Osteoblast (primary cell): ENCODE results near the gene BROX. TPM values are rescaled to one million over a fixed set of nuclear protein-coding genes. Genes with fewer than 3 reads are reported as not detected.

Experiments used
- DNase-seq: peaks from one replicate; pipeline ENCODE4 v3.0.0; 2011; ENCODE audit warnings: low spot score, mixed read lengths; ENCODE audit not compliant: insufficient read length; ENCODE audit errors: missing footprints
- H2AFZ ChIP-seq: 2 replicates; pipeline ENCODE4 v1.6.0; 2011; ENCODE audit warnings: mild to moderate bottlenecking, low read length
- H3K27ac ChIP-seq: 2 replicates; pipeline ENCODE4 v1.5.1; 2011; ENCODE audit warnings: mild to moderate bottlenecking, low read depth, low read length, moderate library complexity
- H3K27me3 ChIP-seq: 2 replicates; pipeline ENCODE4 v1.6.0; 2012; ENCODE audit warnings: mild to moderate bottlenecking, control low read depth, inconsistent platforms, low read length, moderate library complexity; ENCODE audit not compliant: insufficient read depth
- H3K36me3 ChIP-seq: 2 replicates; pipeline ENCODE4 v1.5.1; 2011; ENCODE audit warnings: mild to moderate bottlenecking, low read length, control low read depth, moderate library complexity; ENCODE audit not compliant: insufficient read depth
- H3K4me1 ChIP-seq: 2 replicates; pipeline ENCODE4 v1.5.1; 2011; ENCODE audit warnings: mild to moderate bottlenecking, low read length, control low read depth, moderate library complexity; ENCODE audit not compliant: insufficient read depth
- H3K4me2 ChIP-seq: 2 replicates; pipeline ENCODE4 v1.6.0; 2011; ENCODE audit warnings: mild to moderate bottlenecking, low read length; ENCODE audit not compliant: insufficient read depth
- H3K4me3 ChIP-seq: fragments of 200-600 bp; sonication (generic); 3 replicates; pipeline ENCODE4 v1.5.1; 2012; ENCODE audit warnings: mild to moderate bottlenecking, low read length, inconsistent platforms; ENCODE audit not compliant: insufficient read depth
- H3K79me2 ChIP-seq: 2 replicates; pipeline ENCODE4 v1.6.0; 2012; ENCODE audit warnings: mild to moderate bottlenecking, low read length, control low read depth, inconsistent platforms; ENCODE audit not compliant: insufficient read depth
- H3K9me3 ChIP-seq: 2 replicates; pipeline ENCODE4 v1.5.1; 2011; ENCODE audit warnings: low read depth, low read length, control low read depth
- H4K20me1 ChIP-seq: 2 replicates; pipeline ENCODE4 v1.6.0; 2012; ENCODE audit warnings: mild to moderate bottlenecking, low read length, control low read depth; ENCODE audit not compliant: insufficient read depth
- total RNA-seq: library from RNA; depleted of rRNA; stranded (reverse); fragments of >200 nt; gene quantifications from 2 replicates; pipeline ENCODE4 v1.2.3, GENCODE V29; 2012
- TF ChIP-seq, protein P1 (sequence below): IDR thresholded peaks from 2 replicates; pipeline ENCODE4 v1.5.1; 2011; ENCODE audit warnings: mild to moderate bottlenecking, low read depth, low read length, moderate library complexity; ENCODE audit errors: extremely low read depth

Gene BROX
- total RNA-seq, 1 donor: 77.4 TPM

DNA sequence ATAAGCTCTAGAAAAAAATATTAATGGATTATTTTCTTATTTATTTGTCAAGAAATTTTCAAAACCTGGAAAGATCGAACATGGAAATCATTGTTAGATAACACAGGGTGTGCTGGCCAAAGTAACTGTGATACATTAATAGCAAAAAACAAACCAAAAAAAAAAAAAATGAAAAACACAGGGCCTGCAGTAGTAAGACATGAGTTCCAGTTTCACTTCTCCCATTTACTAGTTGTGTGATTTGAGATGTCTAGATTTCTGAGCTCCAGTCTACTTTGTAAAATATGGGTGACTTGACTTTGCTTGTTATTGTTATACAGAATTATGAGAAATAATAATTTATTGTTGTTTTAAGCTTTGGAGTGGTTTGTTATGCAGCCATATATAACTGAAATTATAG is 38.3 kb downstream of the BROX start:
- no peaks in the 10 kb centered on the region for H3K27me3 ChIP-seq
- TF ChIP-seq, protein P1, sequence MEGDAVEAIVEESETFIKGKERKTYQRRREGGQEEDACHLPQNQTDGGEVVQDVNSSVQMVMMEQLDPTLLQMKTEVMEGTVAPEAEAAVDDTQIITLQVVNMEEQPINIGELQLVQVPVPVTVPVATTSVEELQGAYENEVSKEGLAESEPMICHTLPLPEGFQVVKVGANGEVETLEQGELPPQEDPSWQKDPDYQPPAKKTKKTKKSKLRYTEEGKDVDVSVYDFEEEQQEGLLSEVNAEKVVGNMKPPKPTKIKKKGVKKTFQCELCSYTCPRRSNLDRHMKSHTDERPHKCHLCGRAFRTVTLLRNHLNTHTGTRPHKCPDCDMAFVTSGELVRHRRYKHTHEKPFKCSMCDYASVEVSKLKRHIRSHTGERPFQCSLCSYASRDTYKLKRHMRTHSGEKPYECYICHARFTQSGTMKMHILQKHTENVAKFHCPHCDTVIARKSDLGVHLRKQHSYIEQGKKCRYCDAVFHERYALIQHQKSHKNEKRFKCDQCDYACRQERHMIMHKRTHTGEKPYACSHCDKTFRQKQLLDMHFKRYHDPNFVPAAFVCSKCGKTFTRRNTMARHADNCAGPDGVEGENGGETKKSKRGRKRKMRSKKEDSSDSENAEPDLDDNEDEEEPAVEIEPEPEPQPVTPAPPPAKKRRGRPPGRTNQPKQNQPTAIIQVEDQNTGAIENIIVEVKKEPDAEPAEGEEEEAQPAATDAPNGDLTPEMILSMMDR: no peak
- H3K27ac ChIP-seq: no peak overlapping the region

GRCh38 chr1:222751255-222751654 is 38.9 kb downstream of the BROX start:
- no peak overlapping the region for H3K4me2 ChIP-seq
- H3K27ac ChIP-seq: no peak overlapping the region
- peaks cover 12% of the 10 kb centered on the region for H3K4me1 ChIP-seq
- H3K9me3 ChIP-seq: no peaks in the 10 kb centered on the region
- no peak overlapping the region for H2AFZ ChIP-seq
- no peaks in the 10 kb centered on the region for H3K79me2 ChIP-seq
- no peak for DNase-seq
- H4K20me1 ChIP-seq: no peaks in the 10 kb centered on the region
- TF ChIP-seq, protein P1: no peak
- no peak overlapping the region for H3K4me3 ChIP-seq
- H3K36me3 ChIP-seq: no peaks in the 10 kb centered on the region
- H3K27me3 ChIP-seq: no peaks in the 10 kb centered on the region

More for the DNA sequence above, 38.3 kb downstream of the BROX start:
- no peak overlapping the region for H3K4me3 ChIP-seq
- H4K20me1 ChIP-seq: no peaks in the 10 kb centered on the region
- H3K4me2 ChIP-seq: no peak overlapping the region
- H3K79me2 ChIP-seq: no peaks in the 10 kb centered on the region
- H3K36me3 ChIP-seq: no peaks in the 10 kb centered on the region
- H2AFZ ChIP-seq: no peak overlapping the region
- DNase-seq: no peak
- H3K4me1 ChIP-seq: peaks cover 12% of the 10 kb centered on the region
- H3K9me3 ChIP-seq: no peaks in the 10 kb centered on the region

GRCh38 chr1:222754366-222755139 is 42.2 kb downstream of the BROX start:
- Histone ChIP-seq H3K27ac (peak overlapping the region; percentile 86), H3K4me2 (peak overlapping the region; percentile 34)
- TF ChIP-seq, protein P1: no peak

GRCh38 chr1:222757646-222758268 is 45.4 kb downstream of the BROX start:
- DNase-seq: no peak
- no peak overlapping the region for H3K4me2 ChIP-seq
- H3K9me3 ChIP-seq: no peaks in the 10 kb centered on the region
- H3K4me3 ChIP-seq: no peak overlapping the region
- peaks cover 10% of the 10 kb centered on the region for H3K27me3 ChIP-seq
- no peak overlapping the region for H3K27ac ChIP-seq
- H3K79me2 ChIP-seq: no peaks in the 10 kb centered on the region
- H3K4me1 ChIP-seq: peaks cover 12% of the 10 kb centered on the region
- TF ChIP-seq, protein P1: no peak
- H2AFZ ChIP-seq: no peak overlapping the region
- H4K20me1 ChIP-seq: no peaks in the 10 kb centered on the region
- H3K36me3 ChIP-seq: no peaks in the 10 kb centered on the region

More at GRCh38 chr1:222754366-222755139, 42.2 kb downstream of the BROX start:
- no peaks in the 10 kb centered on the region for H4K20me1 ChIP-seq
- no peaks in the 10 kb centered on the region for H3K9me3 ChIP-seq
- peak; percentile 80 for DNase-seq
- H2AFZ ChIP-seq: no peak overlapping the region
- H3K27me3 ChIP-seq: peaks cover 5% of the 10 kb centered on the region
- H3K4me1 ChIP-seq: peaks cover 12% of the 10 kb centered on the region
- no peak overlapping the region for H3K4me3 ChIP-seq
- H3K79me2 ChIP-seq: no peaks in the 10 kb centered on the region
- no peaks in the 10 kb centered on the region for H3K36me3 ChIP-seq
